Embryonic facial prominence (tissue), 1 donor: ENCODE measurements around the gene SMIM38.

Source experiments
- DNase-seq: peaks from one replicate; pipeline ENCODE4 v3.0.0-alpha.2; 2016; ENCODE audit errors: extremely low spot score

SMIM38 gene

DNA sequence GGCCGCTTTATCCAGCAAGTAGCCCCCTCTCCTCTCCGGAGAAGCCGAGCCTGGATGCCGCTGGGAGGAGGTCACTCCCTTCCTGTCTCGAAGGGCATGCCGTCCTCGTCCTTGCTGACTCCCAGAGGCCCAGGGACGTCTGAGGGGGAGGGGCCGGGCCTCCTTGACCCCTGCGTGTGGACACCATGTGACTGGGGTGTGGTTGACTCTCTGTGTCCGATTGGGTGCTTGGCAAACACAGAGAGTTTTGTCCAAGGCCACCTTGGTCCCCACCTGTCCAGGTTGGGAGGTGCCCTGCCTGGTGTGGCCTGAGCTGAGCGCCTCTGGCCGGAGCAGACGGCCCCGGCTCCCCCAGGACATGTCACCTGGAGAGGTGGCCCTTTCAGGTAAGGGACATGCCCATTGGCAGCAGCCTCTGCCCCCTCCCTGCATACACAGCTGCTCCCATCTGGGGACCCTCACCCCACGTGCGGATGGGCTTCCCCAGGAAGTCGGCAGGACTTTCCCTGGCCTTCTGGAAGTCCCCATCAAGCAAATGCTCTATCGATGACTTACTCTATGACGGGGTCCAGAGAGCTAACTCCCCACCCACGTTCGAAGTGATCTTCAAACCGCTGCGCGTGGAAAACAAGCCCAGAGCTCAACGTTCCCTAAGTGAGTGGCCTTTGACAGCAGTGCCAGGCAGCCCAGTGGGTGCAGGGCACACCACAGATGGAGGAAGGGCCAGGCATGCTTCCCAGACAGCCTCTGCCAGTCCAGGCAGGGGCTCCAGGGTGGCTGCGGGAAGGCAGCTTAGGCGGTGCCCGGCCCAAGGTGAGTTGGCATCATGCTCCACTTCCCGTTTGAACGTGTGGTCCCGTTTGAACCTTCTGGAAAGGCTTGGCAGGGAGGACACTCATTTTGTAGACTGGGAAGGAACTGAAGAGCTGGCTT lies at the start of gene SMIM38:
Gene SMIM38, plus strand, starts transcription at position 634 of the 933 bp plus-strand sequence. CDS start 1,912 bp downstream, outside the sequence.
- DNase-seq, result no peak

DNA sequence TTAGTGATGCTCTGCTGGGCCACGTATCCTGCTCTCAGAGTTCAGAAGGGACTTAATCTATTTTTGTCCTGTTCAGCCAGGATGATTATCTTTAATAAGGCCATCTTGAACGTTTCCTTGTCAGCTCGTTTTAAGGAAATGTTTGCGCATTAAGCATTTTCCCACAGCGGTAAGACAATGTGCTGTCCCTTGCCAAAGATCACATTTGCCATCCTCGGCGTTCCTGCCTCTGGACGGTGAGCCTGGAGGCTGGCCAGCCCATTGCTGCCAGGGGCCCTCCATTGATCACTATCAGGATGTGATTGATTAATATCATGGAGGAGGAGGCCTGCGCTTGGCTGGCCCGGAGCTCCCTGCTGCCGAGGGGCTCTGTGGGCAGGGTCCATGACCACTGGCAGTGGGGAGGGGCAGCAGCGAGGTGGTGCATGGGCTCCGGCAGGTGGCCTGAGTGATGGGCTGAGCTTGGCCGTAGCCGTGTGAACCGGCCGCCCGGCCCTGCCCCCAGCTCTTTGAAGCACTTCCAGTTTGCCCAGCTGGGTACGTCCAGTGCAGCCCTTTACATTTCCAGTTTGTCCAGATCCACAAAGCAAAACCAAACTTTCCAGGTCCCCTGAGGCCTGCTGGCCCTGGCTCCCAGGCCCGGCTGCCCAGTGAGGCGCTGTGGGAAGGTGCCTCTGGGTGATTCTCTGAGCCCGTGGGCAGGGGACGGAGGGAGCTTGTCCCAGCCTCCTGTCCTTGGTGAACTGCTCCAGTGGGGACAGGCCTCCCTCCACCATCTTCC lies 49.5 kb upstream of the SMIM38 start:
- no peak for DNase-seq

DNA sequence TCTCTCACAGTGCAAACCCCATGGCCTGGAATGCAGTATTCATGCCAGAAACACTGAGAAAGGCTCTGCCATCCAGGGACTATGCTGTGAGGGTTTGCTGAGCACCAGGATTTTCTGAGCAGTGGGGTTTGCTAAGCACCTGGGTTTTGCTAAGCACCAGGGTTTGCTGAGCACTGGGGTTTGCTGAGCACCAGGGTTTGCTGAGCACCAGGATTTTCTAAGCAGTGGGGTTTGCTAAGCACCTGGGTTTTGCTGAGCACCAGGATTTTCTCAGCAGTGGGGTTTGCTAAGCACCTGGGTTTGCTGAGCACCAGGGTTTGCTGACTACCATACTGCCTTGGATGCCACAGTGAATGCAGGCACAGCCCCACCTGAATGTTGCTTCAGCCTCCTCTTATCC lies 48.3 kb upstream of the SMIM38 start:
- no peak for DNase-seq

DNA sequence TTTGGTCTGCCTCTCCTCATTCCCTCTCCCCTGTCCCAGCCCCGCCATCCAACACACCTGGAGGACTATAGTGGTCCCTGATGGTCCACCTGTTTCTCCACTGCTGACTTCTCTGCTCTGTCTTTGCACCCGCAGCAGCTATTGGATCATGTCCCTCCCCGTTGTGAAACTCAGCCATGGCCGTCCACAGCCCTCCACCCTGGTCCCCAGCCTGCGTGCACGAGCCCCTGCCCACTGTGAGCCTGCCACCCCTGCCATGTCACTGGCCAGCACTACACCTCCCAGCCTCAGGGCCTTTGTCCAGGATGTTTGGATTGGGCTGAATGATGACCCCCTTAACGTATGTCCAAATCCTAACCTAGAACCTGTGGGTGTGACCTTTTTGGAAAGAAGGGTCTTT lies 47.7 kb upstream of the SMIM38 start:
- no peak for DNase-seq

DNA sequence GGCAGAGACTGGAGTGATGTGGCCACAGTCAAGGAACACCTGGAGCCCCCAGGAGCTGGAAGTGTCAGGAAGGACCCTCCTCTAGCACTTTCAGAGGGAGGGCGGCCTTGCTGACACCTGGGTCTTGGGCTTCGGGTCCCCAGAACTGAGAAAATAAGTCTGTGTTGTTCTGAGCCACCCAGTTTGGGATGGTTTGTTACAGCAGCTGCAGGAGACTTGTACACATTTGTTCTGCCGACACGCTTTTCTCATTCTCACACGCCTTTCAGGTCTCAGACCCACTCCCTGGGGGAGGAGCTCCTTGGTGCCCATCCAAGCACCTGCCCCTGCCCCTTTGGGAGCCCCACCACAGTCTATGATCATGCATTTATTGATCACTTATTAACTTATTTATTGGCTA lies 47.2 kb upstream of the SMIM38 start:
- no peak for DNase-seq

DNA sequence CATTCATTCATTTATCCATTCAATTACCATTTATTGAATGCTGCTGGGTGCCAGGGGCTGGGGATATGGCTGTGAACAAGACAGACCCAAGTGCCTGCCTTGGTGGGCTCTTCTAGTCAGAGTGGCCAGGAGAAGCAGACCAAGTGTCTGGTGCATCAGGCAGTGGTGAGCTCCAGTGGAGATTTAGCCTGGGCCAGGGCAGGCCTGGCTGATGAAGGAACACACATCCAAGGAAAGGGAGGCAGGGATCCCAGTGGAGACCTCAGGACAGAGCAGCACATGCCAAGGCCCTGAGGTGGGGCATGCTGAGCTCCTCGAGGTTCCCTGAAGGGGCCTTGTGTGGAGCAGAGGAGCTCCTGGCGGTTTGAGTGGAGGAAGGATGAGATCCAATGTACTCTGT lies 46.6 kb upstream of the SMIM38 start:
- no peak for DNase-seq

DNA sequence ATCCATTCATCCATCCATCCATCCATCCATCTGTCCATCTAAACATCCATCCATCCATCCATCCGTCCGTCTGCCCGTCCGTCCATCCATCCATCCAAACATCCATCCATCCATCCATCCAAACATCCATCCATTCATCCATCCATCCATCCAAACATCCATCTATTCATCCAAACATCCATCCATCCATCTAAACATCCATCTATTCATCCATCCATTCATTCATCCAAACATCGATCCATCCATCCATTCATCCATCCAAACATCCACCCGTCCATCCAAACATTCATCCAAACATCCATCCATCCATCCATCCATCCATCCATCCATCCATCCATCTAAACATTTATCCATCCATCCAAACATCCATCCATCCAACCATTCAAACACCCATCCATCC lies 45.3 kb upstream of the SMIM38 start:
- no peak for DNase-seq

DNA sequence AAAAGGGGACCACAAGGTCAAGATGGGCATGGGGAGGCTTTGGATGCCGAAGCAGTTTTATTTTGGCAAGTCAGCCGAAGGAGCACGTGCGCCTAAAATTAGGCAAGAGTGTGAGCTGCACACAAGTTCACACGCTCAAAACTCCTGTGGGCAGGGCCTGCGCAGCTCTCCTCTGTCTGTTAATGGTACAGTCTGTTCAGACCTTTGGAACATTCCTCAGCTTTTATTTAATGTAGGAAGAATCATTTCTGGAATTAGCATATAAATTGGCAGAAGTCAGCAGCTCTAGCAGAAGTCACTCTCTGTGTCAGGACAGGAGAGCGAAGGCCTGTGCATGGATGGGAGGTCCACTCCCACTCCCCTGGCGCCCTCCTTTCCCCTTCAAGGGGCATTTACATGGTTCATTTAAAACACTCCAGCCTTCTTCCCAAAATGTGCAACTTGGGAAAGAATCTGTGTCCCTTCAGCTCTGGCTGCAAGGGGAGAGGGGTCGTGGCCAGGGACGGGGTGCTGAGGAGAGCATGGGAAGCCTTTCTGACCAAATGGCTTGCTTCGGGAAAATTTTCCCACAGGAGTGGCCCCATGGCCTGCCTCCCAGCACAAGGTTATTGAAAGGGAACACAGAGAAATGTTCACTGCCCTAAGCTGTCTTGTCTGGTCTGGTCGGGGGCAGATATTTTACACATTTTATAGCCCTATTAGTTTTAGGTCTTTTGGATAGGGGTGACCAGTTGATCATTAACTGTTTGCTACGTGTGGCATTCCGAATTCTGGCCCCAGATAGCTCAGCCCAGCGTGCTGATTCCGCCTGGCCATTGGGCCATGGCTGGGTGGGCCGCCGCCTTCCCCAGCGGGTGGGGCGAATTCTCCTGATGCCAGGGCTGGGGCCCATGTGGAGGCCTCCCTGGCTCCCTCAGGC lies 43.9 kb upstream of the SMIM38 start:
- DNase-seq, result no peak

DNA sequence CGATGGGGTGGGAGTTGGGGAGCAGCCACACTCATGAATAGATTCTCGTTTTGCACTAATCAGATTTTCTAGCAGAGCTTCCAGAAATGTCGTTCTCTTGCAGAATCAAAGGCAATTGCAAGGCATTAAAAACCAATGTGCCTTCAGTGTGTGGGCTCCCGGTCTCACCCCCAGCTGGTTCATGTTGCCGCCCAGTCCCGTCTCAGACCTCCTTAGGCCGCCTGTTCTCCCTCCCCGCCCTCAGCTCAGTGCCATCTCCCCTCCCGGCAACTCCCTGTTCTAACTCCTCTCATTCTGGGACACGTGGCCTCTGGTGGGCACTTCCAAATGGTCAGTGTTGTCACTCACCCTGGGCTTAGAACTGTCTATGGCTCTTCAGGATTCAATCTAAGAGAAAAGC lies 42.5 kb upstream of the SMIM38 start:
- DNase-seq, result no peak

DNA sequence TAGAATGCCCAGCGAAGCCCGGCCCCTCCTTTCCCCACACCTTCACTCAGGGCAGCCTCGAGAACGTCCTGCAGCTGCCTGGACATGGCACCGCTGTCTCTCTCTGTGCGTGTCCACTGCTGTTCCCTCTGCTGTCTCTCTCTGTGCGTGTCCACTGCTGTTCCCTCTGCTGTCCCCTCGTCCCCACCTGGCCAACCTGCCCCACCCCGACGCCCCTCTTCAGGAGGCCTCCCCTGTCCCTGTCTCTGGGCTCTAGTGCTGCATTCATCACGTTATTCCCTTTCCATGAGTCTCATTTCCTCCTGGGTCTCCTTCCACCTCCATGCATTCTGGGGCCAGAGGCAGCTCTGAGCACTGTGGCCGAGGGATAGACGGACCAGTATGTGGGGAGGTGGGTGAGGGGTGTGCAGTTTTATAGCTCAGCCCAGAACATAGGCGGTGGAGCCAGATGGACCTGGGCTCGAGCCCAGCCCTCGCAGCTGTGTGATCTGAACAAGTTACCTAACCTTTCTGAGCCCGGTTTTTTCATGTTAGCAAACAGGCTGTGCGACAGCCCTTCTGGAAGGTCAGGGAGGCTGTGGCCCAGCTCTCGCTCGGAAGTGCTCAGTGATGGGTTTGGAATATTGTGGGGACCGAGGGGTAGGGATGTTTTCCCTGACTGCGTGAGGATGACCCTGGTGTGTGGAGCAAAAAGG lies 41.9 kb upstream of the SMIM38 start:
- no peak for DNase-seq

DNA sequence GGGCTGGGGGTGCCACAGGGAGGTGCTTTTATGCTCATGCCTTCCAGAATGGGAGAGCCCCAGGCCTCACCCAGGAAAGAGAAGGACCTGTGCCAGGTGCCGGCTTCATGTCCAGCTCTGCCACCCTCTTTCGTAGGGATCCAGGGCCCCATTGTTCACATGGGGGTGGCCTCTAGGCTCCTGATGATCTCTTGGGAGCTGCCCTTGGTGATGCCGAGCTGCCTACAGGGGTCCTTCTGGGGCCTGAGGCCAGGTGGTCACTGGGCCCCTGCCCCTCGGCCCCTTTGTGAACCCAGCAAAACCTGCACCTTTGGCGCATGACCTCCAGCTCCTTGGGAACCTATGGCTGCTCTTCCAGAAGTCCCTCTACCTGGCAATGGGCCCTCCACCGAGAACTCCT lies 41.4 kb upstream of the SMIM38 start:
- DNase-seq, result no peak

DNA sequence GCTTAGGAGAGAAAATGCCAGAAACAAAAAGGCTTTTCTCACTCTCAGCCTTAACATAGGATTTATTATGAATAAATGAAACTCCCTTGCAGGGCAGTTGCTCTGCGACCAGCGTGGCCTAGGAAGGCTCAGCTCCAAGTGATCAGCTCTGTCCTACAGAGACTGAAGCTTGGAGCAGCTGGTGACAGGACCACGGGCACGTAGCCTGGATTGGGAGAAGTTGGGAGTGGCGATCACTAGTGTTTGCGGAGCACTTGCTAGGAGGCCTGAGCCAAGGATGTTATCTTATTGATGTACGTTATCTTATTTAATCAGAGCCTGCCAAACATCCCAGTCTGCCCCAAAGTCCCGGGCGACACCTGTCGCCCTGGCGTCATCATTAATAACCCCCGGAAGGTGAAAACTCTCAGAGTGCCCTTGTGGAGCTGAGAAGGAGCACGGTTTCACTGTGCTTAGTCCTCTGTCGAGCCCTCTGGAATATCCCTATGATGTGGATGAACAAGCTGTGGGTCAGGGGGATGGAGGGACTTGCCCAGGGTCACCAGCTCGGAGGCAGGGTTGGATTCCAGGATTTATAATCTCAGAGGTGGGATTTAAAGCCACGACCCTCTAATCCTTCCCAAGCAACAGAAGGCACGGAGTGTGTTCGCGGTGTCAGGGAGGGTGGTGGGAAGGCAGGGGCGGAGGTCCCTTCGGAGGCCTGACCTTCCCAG lies 40.8 kb upstream of the SMIM38 start:
- DNase-seq, result no peak

DNA sequence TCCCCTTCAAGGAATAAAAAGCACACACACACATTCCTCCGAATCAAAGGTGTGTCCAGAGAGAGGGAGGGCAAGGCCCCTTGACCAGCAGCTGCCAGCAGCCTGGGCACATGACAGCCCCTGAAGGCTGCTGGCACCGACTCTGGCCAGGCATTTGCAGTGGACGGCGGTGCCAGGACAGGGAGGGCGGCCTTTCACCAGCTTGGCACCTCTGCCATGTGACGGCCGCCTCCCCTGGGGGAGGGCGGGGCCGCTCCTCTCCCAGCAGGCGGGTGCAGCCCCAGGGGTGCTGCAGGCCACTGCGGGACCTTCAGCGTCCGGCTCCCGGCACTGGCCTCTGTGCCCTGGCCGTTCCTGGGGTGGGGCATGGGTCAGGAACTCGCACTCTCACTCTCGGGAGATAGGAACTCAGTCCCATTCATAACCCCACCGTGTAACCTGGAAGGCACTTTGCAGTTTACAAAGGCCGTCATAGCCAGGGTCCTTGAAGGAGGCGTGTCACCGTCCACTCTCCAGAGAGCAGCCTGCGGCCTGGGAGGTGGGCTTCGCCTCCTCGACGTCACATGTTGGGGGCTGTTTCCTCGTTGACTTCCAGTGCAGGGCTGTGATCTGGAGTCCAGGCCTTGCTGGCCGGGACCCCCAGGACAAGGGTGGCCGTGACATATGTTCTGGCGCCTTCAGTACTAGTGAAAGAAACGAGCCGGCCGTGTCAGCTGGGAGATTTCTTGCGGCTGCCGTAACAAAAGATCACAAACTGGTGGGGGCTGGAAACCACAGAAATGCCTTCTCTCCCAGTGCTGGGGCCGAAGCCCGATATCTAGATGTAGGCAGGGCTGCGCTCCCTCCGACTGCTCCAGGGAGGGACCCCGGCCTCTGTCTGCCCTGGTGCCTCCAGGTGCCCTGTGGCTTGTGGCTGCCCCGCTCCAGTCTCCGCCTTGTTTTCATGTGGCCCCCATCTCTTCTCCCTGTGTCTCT lies 39.9 kb upstream of the SMIM38 start:
- no peak for DNase-seq

DNA sequence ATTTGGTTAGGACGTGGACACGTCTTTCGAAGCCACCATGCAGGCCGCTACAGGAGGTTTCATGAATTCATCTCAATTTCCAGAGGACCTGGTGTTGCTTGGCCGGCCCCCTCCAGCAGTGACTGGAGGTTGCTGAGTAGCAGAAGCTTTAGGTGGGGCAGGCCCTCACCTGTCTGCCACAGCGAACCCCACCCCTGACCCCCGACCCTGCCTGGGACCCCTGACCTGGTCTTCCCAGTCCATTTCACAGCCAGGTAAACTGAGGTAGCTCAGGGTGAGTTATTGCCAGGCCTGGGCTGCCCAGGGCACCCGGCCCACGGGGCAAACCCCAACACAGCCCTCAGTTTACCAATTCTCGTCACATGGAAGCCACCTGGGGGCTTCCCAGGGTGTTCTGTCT lies 39.1 kb upstream of the SMIM38 start:
- DNase-seq, result no peak

DNA sequence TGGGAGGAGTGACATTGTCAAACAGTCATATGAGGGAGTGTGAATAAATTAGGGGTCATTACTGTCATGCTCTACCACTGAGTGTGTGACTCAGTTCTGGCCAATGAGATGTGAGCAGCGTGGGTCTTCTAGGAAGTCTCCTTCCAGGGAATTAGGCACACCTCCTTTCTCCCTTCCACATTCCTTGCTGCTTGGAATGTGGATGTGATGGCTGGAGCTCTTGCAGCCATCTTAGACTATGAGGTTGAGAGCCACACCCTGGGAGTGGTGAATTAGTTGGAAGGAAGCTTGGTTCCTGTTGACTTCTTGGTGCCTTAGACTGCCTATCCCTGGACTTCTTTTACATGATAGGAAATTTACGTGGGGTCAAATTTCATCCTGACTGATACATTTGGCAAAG lies 36.5 kb upstream of the SMIM38 start:
- DNase-seq, result no peak

DNA sequence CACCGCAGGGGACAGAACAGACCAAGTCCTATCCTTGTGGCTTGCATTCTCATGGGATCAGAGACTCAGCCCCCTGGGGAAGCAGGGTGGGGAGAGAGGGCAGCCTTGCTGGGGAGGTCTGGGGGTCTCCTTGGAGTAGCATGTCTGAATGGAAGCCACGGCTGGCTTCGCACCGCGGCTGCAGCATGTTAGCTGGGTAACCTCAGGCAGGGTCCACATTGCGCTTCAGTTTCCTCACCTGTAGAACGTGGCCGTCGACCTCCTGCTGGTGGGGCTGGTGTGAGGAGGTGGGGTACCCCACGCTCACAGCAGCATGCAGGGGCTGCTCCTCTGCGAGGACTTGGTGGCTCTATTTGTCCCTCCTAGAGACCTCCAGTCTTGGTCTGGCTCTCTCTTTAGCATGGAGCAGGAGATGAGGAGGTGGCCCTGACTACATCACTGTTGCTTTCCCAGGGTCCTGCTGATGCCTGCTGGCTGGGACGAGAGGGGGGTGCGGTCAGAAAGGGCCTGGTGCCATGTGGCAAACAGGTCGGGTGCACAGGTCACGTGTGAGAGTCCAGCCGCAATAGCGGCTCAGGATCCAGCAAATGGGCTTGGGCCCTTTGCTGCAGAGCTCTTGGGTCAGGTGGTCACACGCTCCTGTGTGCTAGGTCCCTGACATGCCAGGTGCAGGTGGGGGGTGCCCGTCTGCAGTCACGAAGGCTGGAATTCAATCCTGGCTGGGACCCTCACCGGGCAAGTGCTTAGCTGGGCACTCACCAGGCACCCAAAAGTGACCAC lies 35.4 kb upstream of the SMIM38 start:
- DNase-seq, result no peak

DNA sequence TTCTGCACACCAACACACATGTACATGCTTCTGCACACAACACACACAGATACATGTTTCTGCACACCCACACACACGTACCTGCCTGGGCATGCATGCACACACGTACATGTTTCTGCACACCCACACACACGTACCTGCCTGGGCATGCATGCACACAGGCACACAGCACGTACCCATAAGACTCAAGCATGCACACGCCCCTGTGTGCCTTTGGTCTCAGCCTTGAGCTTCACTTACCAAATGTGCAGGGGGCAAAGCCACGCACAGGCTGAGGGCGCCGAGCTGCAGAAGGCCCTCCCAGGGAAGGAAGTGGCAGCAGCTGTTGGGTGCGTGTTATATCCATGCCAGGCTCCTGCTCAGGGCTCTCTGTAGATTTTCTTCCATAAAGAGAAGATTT lies 34.7 kb upstream of the SMIM38 start:
- no peak for DNase-seq

DNA sequence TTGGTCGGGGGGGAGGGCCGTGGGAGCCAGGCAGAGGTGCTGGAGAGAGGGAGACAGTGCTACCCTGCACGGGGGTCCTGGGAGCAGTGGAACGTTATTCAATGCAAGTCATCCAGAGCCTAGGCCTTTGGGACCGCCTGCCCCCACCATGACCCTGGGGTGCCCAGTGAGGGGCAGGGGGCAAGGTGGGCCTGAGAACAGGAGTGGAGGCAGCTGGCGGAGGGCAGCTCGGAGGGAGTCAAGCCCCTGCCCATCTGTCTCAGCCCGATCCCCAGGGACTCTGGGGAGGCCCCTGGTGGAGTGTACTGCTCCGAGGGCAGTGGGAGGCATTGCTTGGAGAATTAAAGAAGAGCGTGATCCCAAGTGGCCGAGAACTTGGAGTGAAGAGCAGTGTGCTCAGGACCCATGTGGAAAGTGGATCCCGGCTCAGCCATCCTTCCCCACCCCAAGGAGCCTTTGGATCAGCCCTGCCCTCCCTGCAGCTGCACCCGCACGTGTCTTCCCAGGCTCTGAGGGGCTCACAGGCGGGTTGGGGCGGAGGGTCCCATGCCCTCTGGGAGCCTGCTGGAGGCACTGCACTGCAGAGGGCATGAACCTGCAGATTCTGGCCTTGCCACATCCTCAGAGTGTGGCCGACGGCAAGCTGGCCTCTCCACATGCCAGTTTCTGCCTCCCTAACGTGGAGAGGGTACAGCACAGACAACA lies 34.0 kb upstream of the SMIM38 start:
- DNase-seq, result no peak
